ENCODE results near the gene TUNAR.
A peak's percentile ranks its signal among the peaks of the same experiment; 100 is the strongest.

The TUNAR gene

DNA sequence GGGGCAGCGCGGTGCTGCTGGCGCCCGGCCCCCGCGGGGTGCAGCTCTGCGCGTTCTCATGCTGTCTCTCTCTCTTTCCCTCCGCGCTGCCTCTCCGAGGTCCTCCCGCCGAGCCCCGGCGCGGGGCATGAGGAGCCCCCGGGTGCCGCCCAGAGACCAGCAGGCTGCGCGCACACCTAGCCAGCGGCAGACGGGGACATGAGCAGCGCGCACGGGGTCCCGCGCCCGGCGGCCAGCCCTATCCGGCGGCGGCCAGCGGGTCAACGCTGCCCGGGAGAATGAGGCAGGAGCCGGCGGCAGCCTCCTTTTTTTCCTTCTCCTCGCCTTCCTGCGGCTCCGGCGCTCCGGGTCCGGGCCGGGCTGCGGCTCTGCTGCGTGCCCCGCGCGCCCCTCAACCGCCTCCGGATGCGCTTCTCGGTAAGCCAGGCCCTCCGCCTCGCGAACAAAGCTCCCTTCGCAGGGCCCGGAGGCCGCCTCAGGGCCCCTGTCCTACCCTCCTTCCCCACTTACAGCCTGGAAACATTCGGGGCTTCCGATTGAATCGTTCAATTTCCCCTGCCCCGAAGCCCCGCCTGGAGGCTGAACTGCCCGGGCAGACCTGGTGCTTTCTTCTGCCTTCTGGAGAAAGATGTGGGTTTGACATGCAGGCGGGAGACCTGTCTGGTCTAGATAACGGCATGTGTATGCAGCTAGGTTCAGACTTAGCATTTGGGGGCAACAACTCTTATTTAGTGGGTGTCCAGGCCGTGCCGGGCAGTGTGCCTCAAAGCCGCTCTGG lies at the start of gene TUNAR:
Gene TUNAR (plus strand): TSS at position 72 of the 778 bp plus-strand sequence.
- no peak for DNase-seq

DNA sequence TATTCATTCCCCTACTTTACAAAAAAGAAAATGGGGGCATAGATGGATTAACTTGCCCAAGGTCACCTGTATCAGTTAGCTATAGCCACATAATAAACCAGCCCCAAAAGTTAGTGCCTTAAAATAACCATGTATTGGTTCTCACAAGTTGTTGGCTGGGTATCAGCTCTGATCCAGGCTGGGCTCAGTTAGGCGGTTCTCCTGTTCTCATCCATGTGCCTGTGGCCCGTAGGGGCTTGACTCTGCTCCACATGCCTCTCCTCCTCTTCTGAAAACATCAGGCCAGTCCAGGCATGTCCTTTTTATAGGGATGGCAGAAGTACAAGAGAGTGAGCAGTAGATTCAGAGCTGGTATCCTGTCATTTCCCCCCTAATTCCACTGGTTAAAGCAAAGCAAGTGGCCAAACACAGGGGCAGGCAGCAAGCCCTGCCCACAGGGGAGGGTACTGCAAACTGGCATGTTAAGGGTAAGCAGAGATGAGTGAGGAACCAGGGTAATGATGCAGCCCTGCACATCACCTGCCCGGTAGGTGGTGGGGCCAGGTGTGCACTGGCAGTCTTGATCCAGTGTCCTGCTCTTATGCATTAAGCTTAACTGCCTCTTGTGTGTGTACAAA lies 47.9 kb upstream of the TUNAR start:
- no peak for DNase-seq

DNA sequence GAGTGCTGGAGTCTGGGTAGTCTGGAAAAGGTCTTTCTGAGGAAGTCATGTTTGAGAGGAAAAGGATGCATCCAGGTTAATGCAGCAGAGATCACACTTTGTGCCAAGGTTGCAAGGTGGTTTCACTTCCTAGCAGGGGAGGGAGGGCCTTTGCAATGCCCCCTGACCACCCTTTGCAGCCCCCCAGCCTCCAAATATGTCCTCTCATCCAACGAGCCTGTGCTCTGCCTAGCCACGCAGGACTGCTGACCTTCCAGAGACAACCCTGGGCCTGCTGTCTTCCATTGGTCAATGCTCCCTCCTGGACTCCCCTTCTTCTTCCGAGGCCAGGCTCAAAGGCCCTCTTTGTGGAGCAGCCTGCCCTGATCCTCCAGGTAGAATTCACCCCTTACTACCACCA lies 47.3 kb upstream of the TUNAR start:
- no peak for DNase-seq

DNA sequence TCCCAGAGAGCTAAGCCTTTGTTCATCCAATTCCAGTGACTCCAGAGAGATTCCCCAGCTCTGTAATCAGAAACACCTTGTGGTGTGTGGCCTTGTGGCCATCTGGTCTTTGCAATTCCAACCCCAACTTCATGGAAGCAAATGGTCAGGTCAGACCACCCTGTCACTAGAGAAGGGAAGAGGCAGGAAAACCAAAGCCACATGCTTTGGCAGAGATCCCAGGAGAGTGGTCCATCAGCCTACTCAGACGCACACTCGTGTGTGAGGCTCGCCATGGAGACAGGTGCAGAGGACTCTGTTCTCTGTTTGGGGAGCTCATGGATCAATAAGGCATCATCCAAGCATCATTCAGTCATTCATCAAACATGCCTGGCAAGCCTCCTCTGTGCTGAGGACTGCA lies 46.2 kb upstream of the TUNAR start:
- DNase-seq, result no peak

DNA sequence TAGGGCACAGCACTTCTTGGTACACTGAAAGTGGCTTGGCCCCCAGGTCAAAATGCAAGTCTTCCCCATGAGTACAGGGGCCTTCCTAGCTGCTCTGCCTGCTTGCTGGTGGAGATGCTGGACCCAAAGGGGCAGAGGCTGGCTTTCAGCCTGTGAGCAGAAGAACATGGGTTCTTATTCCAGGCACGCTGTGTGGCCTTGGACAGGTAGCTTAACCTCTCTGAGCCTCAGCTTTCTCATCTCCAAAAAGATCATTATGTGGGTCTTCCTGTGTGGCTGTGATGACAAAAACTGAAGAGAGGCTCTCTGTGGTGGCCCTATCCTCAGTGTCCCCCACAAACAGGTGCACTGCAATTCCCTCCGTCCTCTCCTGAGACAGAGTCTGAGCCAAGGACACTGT lies 45.6 kb upstream of the TUNAR start:
- no peak for DNase-seq

DNA sequence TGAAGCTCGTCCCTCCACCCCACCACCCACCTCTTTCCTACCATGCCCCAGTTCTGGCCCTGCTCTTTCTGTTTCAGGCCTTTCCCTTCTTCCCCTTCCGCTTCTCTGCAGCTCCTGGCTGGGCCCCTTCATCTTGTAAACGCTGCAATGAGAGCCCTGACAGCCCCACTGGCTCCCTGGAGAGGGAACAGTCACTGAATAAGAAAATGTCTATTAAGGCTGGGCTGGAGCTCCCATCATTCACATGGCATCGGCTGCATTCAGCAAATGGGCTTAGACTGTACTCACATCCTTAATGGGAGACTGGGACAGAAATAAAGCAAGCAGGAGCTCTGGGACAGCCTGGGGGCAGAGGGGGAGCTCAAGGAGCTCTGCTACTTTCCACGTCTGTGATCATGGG lies 45.2 kb upstream of the TUNAR start:
- DNase-seq, result no peak

DNA sequence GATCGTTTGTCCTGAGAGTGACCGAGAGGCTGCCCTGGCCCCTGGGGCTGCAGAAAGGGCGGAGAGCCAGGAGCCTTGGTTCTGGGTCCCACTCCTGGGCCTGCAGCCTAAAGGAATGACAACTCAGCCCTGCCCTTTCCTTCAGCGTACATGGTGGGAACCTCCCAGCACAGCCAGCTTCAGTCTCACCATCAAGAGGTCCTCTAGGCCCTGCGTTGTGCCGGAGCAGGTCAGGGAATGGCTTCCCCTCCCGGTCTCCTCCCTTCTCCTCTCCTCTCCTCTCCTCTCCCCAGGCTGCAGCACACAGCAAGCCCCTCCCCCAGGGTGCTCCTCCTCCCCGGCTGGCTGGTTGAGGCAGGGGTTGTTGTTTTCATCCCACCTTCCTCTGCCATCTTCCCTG lies 44.6 kb upstream of the TUNAR start:
- DNase-seq, result no peak

DNA sequence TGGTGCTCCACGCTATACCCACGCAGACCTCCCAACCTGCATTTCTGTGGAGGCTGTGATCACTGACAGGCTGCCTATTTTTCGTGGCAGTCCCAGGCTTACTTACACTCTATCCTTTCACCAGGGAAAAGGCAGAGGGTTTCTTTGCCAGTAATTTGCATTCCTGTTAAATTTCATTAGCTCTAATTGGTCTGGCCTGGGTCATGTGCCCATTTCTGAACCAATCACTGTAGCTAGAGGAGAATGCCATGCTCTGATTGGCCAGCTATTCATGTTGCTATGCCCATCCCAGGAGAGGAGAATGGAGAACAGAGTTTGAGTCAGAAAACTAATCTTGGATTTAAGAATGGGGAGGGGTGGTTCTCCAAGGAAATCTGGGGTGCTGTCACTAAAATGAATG lies 43.2 kb upstream of the TUNAR start:
- DNase-seq, result no peak

DNA sequence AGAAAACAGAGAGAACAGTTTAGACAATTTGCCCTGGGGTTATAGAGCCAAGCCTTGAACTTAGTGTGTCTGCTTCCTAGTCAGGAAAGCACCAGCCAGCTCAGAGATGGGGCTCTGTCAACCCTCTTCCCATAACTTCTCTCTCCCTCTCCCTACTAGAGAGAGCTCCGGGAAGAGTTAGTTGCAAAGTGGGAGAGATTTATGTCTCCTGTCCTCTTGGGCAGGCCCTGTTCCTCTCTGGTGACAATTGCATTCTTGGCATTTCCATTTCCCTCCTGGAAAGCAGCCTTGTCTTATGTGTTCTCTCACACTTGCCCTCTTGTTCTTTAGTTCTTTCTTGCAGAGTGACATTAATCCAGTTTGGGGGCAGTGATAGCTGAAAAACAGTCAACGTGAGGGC lies 42.1 kb upstream of the TUNAR start:
- no peak for DNase-seq

DNA sequence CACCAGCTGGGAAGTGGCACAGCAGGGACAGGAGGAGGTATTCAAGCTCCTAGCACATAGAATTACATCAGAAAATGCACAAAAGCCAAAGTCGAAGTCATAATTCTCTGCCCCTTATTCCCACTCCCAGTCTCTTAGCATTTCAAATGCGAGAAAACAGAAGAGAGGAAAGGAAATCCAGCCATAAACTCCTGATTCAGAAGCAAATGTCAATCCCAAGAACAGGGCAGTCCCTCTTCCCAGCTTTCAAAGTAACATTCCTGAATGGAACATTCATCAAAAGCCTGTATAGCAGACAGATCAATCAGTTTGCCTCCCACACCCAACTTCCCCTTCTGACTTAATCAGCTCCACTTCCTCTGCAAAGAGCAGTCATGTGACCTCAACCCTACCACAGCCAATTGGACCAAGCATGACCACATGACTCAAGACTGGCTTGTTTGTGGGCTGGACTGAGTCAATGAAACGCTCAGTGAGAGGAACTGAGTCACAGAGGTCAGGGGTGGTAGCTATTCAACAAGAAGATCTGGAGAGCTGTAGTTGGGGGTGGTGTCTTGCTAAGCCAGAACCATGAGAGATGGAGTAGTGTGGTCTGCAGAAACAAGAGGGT lies 41.4 kb upstream of the TUNAR start:
- DNase-seq, result peak; percentile 52

DNA sequence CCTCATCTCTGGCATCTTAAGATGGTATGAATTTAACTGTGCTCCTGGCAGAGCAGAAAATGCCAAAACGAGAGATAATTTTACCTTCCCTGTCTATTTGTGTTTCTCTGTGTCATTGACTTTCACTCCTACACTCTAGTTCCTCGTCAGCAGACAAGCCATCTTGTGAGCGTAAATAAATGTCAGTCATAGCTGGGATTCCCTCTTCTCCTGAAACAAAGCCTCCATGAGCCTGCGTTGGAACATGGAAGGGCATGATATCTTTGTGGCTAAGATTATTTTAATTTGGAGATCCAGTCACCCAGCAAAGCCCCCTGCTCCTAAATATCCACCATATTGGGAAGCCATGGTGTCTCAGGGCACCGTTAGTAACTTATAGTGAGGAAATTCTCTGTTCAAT lies 37.8 kb upstream of the TUNAR start:
- no peak for DNase-seq

DNA sequence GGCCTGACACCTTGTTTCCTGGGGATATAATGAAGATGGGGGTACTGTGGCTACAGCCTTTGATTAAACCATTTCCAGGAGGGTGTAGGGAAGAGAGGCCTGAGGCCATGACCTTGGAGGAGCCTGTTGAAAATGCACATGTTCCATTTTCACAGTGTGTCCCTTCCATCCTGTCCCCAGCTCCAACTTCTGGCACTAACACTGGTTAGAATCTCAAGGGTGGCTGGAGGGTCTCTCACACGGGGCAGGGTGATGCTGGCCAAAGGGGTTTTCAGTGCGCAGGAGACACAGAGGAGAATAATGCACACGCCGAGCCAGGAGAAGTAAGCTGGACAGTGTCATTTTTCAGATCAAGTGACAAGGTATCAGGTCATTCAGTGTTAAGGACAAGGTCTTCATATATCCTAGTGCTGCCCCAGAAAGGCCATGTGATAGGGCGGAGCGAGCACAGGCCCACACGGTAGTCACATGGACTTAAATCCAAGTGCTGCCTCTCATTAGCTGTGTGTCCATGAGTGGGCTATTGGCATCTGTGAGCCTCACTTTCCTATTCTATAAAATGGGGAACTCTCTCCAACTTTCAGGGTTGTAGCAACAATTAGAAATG lies 36.4 kb upstream of the TUNAR start:
- no peak for DNase-seq

DNA sequence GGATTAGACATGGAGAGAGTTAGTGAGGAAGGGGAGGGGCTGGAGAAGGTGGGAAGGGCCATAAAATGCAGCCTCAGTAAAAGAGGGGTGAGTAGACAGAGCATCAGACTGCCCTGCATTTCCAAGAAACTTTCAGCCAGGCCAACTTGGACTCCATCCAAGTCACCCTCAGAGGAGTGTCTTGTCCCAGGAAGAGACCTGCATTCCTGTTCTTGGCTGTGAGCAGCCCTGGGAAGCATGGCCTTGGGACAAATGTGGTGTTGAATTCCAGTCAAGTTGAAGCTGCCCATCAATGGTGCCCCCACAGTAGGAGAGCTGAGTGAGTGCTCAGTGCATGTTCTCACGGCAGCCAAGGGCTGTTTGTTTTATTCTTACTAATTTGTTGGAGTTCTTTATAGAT lies 35.0 kb upstream of the TUNAR start:
- no peak for DNase-seq

DNA sequence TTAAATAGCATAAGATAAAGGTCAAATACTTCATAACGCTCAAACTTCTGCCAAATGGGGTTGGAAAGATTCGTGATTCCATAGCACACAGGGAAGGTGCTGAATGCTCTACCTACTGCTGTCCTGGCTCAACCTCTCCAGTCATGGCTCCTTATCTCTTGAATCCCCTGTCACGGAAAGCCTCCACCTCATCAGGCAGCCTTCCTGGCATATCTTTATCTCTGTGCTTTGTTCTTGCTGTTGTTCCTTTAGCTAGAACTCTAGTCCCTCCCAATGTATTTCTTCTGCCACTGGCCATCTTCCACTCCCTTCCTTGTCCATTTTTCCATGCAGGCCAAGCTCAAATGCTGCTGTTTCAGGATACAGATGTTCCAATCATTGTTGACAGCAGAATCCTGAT lies 26.9 kb upstream of the TUNAR start:
- no peak for DNase-seq

DNA sequence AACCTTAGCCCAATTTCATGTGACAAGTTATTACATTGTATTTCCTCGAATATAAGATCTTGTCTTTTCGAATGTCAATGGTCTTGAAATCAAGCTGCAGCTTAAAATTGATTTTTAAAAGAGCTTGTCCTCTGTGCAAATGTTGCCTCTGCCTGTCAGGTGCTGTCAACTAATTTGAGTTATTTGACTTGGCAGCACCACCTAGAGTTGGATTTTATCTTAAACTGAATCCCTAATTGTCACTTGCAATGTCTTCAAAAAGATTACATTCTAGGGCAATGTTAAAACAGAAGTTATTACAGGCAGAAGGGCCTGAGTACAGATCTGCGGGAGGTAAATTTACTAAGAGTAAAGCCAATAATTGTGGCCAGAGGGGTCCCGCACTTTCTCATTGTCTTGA lies 26.2 kb upstream of the TUNAR start:
- no peak for DNase-seq

DNA sequence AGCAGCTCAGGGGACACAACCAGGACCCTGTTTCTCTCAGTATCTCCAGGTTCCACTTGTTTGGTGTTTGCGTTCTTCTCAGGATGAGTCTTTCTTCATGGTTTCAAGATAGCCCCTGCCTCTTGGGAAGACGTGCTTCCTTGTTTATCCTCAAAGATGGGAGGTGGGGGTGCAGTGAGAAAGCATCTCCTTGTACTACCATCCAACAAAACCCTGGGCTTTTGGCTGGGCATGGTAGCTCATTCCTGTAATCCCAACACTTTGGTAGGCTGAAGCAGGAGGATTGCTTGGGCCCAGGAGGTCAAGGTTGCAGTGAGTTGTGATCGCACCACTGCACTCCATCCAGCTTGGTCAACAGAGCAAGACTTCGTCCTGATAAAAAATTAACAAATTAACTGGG lies 21.0 kb upstream of the TUNAR start:
- DNase-seq, result no peak

DNA sequence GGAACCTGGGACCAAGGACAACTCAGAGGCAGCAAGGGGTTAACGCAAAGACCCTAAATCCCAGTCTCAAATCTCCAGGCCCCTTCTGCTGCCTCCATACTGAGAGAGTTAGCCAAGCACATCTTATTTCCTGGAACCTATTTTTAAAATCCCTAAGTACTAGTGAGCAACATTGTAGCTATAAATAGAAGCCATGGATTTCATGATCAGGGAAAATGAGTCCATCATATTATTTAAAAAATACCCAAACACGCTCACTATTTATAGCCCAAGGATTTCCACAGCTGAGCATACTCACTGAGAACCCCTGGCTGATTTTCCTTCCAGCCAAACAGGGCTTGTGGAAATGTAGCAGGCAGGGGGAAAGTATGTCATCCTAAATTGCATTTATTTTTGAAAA lies 19.4 kb upstream of the TUNAR start:
- no peak for DNase-seq

DNA sequence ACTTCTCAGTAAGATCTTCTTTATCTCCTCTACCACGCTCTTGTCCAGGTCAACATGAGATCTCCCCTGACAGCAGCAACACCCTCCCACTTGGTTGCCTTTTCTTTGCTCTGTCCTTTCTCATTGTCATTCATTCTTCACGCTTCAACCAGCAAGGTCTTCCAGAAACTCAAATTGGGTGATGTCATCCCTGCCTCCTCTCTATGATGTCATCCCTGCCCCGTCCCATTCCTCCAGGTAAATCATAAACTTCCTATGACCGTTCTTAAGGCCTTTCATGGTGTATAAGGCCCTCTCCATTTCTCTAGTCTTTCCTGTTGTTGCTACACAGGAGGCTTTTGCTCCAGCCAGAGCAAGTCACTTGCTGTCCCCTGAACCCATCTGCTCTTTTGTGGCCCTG lies 17.7 kb upstream of the TUNAR start:
- DNase-seq, result no peak

DNA sequence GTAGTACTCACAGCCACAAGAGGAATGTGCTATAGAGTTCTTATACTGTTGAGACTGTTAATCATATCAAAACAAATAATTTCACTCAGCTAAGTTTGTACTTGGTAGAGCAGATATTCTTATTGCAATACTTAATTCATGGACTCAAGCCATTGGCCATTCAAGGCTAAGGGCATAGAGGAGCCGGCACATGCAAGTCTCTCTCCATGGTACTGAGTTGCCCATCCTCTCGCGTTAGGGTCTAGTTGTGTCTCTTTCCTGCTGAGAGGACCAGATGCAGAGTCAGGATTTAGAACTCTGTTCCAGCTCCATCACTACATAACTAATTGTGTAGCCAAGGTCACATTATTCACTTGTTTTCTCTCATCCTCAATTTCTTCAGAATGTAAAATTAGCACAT lies 14.4 kb upstream of the TUNAR start:
- DNase-seq, result no peak

DNA sequence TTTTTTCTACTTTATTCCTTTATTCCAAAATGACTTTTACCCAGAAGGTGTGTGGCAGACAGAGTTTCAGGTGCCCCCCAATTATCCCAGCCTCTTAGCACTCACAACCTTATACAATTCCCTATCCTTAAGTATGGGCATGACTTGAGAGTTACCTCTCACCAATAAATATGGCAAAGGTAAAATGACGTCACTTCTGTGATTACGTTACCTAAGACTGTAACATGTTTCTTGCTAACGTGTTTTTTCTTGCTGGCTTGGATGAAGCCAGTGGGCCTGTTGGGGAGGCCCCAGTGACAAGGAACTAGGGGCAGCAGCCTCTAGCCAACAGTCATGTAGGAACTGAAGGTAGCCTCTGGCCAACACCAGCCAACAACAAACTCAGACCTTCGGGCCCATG lies 13.3 kb upstream of the TUNAR start:
- DNase-seq, result no peak

DNA sequence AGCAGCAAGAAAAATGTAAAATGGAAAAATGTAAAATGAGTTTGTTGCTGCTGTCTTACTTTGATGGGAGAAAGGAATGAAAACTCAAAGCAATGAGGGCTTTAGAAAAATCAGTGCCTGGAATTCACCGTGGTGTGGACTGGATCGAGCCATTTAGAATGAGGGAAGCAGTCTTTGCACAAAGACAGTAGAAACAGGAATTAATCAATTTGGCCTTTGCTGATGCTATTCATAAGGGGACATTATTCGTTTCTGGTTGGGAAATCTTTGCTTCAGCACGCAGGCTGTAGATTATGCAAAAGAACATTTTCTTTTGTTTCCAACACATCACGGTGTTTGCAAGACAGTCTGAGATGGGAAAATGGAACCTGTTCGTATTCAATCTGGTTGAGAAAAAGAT lies 6.9 kb upstream of the TUNAR start:
- DNase-seq, result no peak

DNA sequence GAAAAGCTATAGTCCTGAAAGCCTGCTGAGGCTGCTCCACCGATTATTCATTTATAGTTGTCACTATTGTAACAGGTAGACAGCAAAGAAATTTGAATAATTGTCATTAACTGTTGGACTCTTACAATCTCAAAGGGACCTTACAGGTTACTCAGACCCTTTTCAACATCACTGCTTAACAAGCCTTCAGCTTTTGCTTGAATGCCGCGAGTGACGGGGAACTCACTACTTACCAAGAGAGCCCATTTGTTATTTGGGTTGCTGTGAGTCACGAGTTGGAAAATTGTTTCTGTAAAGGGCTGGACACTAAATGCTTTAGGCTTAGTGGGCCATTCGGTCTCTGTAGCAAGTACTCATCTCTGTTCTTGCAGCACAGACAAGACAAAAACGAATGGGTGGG lies 5.9 kb upstream of the TUNAR start:
- DNase-seq, result no peak

DNA sequence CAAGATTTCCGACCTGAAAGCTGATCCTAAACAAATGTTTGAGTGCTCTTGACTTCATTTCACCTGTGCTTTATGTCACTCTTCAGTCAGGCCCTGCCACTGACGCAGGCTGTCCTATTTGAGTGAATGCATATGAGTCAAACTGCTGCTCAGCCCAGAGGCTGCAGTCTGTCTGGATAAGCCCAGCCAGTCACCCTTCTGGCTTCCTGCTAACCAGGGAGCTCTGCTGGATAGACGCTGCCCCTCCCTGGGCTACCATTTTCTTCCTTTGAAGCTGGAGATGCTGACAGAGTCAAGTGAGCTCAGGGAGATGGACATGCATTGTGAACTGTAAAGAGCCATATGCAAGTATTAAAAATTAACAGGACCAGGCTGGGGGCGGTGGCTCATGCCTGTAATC lies 5.1 kb upstream of the TUNAR start:
- DNase-seq, result no peak

DNA sequence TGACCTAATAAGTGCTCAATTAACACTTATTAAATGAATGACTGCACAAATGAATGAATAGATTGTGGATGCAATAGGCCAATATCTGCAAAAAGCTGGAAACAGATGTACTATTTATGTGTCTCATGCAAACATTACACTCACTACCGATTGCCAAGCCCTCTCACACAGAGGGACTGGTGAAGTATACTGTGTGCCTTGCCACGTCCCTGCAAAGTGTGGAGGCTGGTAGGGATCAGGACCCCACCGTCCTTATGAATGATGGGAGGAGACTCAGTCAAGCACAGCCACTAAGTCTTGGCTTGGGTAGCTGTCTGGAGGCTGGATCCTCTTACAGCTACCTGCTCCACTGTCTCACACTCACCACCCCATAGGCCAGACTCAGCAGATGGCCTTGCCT lies 3.9 kb upstream of the TUNAR start:
- DNase-seq, result no peak

Data from stimulated activated CD4-positive, alpha-beta T cell treated with anti-CD3 and anti-CD28 coated beads, Interleukin-1b, Interleukin-23, amount 100 ng/mL, for 48 hours (primary cell).